ENCODE measurements around the gene TRIM29. TPM values are rescaled to one million over a fixed set of nuclear protein-coding genes. Genes with fewer than 3 reads are reported as not detected.

The TRIM29 gene
- total and polyA plus RNA-seq, 9 of the 15 experiments (the other 6 are each of a cell fraction or from before 2014, with no cell fraction given) = 0.08 to 1.4 (median 0.42) TPM; not detected in 2

- no peak for TF ChIP-seq ZBTB5 (IDR thresholded peaks at IDR 0.05)
- TF ChIP-seq ZSCAN32 (CRISPR knock-in tag; IDR thresholded peaks at IDR 0.05) = no peak
- peak; percentile 78 for TF ChIP-seq L3MBTL2 (IDR thresholded peaks at IDR 0.05)
- no peak for TF ChIP-seq CBFA2T3 (IDR thresholded peaks at IDR 0.05)
- no peak for TF ChIP-seq NFXL1 (CRISPR knock-in tag; IDR thresholded peaks at IDR 0.05)
- TF ChIP-seq IFI16 (CRISPR knock-in tag; IDR thresholded peaks at IDR 0.05) = no peak
- no peak for TF ChIP-seq ZNF184 (CRISPR knock-in tag; IDR thresholded peaks at IDR 0.05)
- no peak for TF ChIP-seq BRF2 (IDR thresholded peaks at IDR 0.05; ENCODE audit: borderline replicate concordance, insufficient read depth, insufficient read length)
- TF ChIP-seq ETV6 (IDR thresholded peaks at IDR 0.05; ENCODE audit: borderline replicate concordance in 1 of 2, low read depth in 2 of 2, low read length in 1 of 2) = no peak
- TF ChIP-seq ETV6 (CRISPR knock-in tag; IDR thresholded peaks at IDR 0.05; ENCODE audit: borderline replicate concordance) = no peak
- no peak for TF ChIP-seq CEBPZ (IDR thresholded peaks at IDR 0.05; ENCODE audit: borderline replicate concordance, low read depth, low read length)
- TF ChIP-seq SMARCE1 (IDR thresholded peaks at IDR 0.05) = no peak
- TF ChIP-seq VEZF1 (CRISPR knock-in tag; IDR thresholded peaks at IDR 0.05) = peak; percentile 17; the same call in 1 of the 2 replicates
- TF ChIP-seq GTF3C2 (IDR thresholded peaks at IDR 0.05; ENCODE audit: borderline replicate concordance, extremely low read depth, insufficient read length) = no peak
- no peak for TF ChIP-seq CBX2 (IDR thresholded peaks at IDR 0.05; ENCODE audit: insufficient read depth, low read length, poor library complexity, severe bottlenecking)
- no peak for TF ChIP-seq SLC30A9 (CRISPR knock-in tag; IDR thresholded peaks at IDR 0.05)
- TF ChIP-seq HMG20B (CRISPR knock-in tag; IDR thresholded peaks at IDR 0.05) = no peak
Observed at GRCh38 chr11:120168960-120169681, 31.2 kb upstream of the TRIM29 start (continued).
